GM12892 (cell line): ENCODE data around the gene MYH9.

Experiments
- POLR2A ChIP-seq: IDR thresholded peaks from 2 replicates; pipeline ENCODE4 v1.6.1; 2011; ENCODE audit warnings: low read depth, low read length, control low read depth
- POLR2AphosphoS5 ChIP-seq: IDR thresholded peaks from 2 replicates; pipeline ENCODE4 v1.6.1; 2011; ENCODE audit warnings: low read depth, low read length, control low read depth

DNA sequence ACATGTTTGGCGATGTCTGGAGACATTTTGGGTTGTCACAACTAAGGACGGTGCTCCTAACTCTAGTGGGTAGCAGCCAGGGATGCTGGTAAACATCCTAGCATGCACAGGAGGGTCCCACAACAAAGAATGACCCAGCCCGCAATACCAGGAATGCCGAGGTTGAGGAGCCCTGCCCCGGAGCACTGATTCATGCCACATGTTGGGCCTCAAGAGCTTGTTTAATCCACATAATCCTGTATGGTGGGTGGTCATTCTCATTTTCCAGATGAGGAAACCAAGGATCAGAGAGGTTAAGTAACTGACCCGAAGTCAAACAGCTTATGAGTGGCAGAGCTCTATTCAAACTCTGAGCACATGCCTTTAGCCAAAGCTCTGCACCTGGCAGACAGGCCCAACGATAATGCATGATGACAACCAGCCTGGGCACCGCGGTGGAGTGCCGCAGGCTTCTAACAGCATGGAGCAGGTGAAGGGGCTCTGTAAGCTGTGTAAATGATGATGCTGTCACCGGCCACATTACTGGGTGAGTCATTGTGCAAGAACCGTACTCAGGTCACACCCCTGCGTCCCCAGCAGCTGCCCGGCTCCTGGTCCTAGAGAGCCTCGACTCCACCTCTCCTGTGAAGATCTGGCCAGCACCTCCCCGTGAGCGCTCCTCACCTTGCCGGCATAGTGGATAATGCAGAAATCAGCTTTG, 76.2 kb downstream of the MYH9 start:
- TF ChIP-seq POLR2A (no peak), POLR2AphosphoS5 (no peak; the same call in 1 of the 2 replicates)
